Activated CD8-positive, alpha-beta memory T cell treated with anti-CD3 and anti-CD28 coated beads, Interleukin-2, amount 50 U/mL, for 1 hour (primary cell): Measurements from ENCODE around the gene ATP6V1G2.
"Not testable (repeated sequence)": the region's sequence is repeated elsewhere in the genome, so short reads cannot be mapped to it uniquely, and the experiment has no call there.

Experiments used
- DNase-seq: peaks from one replicate; pipeline ENCODE4 v3.0.0-alpha.2; 2020; ENCODE audit errors: extremely low read depth

The ATP6V1G2 gene

GRCh38 chr6:31575952-31576685, 29.7 kb upstream of the ATP6V1G2 start:
- DNase-seq, result no peak

GRCh38 chr6:31575335-31575901, 29.0 kb upstream of the ATP6V1G2 start, which contains the start of gene TNF:
TSS of gene TNF (plus strand) at chr6:31575565. CDS start at chr6:31575742, 177 bp downstream.
- no peak for DNase-seq

GRCh38 chr6:31574106-31575061, 28.0 kb upstream of the ATP6V1G2 start:
- DNase-seq, result no peak

DNA sequence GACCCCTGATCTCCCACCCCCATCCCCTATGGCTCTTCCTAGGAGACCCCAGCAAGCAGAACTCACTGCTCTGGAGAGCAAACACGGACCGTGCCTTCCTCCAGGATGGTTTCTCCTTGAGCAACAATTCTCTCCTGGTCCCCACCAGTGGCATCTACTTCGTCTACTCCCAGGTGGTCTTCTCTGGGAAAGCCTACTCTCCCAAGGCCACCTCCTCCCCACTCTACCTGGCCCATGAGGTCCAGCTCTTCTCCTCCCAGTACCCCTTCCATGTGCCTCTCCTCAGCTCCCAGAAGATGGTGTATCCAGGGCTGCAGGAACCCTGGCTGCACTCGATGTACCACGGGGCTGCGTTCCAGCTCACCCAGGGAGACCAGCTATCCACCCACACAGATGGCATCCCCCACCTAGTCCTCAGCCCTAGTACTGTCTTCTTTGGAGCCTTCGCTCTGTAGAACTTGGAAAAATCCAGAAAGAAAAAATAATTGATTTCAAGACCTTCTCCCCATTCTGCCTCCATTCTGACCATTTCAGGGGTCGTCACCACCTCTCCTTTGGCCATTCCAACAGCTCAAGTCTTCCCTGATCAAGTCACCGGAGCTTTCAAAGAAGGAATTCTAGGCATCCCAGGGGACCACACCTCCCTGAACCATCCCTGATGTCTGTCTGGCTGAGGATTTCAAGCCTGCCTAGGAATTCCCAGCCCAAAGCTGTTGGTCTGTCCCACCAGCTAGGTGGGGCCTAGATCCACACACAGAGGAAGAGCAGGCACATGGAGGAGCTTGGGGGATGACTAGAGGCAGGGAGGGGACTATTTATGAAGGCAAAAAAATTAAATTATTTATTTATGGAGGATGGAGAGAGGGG, 27.1 kb upstream of the ATP6V1G2 start:
- DNase-seq, result no peak

GRCh38 chr6:31572041-31572911, 25.9 kb upstream of the ATP6V1G2 start, which contains the start of gene LTA:
TSS of gene LTA (plus strand) at chr6:31572289. CDS start at chr6:31572743, 454 bp downstream.
- no peak for DNase-seq

DNA sequence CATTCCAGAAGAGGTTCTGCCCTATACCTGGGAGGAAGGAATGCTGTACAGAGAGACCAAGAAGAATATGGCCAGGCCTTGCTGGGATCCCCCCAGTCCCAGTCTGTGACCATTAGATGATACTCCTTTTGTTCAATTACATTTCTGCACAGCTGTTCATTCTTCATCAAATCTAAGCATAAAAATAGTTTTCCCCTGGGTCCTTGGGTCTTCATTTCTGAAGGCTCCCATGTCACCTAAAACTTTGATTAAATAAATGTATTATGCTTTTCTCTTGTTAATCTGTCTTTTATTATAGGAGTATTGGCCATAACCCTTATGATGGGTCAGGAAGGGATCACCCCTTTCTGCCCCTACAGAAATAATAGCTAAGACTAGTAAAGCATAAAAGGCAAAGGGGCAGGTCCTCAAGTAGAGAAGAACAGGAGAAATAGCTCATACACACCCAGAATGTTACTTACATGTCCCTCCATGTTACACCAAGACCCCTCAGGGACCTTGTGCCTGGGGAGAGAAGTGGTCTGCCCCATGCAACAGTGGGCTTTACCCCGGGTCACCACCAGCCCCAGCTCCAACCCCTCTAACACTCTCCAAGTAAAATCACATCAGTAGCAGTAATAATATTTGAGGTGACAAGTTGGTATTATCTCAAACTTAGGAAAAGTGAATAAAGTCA, 23.6 kb upstream of the ATP6V1G2 start:
- no peak for DNase-seq

DNA sequence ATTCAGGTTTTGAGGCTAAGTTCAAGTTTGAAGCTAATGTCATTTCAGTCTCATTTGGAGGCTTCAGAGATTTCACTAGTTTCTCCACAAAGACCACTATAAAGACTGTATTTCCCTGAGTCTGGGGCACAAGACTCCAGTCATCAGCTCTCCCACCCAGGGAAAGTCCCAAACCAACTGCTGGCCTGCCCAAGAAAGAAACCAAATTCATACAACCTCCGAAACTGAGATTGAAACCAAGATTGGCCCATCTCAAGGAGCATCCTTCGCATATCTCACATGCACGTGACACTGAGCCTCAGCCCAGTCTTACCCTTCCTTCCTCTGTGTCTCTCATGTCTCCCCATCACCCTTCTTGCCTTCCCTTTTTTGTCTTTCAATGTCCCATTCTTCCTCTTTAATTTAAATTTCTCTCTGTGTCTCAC, 22.1 kb upstream of the ATP6V1G2 start:
- no peak for DNase-seq

- no peak for DNase-seq
Measured at GRCh38 chr6:31567531-31568370, 21.3 kb upstream of the ATP6V1G2 start.

- DNase-seq, result no peak
Measured at GRCh38 chr6:31560697-31561058, 14.3 kb upstream of the ATP6V1G2 start.

DNA sequence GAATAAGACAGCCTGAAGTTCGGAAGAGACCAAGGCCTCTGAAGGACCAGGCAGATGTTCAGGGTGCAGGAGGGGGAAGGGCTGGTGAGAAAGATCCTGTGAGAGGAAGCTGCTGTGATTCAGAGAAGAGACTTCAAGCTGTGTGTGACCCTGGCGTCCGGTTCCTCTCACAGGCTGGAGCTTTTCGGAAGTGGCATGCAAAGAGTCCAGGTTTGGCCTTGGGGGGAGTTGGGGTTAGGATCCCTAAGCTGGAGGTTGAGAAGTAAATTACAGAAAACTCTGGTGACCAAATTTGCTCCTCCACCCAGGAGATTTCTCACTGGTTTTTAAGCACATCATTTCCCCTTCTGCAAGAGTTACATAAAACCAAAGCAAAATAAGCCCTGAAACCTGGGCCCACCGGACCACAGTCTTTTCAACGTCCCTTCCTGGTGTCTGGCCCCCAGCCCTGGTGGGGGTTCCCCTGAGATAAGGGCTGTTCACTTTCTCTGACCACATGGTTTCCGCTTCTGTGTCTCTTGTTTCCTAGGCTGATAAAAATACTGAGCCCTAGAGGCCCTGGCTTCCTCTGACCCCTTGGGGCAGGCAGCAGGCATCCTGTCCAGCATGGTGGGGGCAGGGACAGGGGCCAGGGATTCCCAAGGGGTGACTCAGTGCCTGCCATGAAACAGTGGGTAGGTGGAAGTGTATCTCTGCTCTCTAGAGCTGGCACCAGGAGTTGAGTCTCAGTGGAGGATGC, 13.7 kb upstream of the ATP6V1G2 start:
- DNase-seq, result no peak

- no peak for DNase-seq
Measured at GRCh38 chr6:31559606-31559957, 13.2 kb upstream of the ATP6V1G2 start.

DNA sequence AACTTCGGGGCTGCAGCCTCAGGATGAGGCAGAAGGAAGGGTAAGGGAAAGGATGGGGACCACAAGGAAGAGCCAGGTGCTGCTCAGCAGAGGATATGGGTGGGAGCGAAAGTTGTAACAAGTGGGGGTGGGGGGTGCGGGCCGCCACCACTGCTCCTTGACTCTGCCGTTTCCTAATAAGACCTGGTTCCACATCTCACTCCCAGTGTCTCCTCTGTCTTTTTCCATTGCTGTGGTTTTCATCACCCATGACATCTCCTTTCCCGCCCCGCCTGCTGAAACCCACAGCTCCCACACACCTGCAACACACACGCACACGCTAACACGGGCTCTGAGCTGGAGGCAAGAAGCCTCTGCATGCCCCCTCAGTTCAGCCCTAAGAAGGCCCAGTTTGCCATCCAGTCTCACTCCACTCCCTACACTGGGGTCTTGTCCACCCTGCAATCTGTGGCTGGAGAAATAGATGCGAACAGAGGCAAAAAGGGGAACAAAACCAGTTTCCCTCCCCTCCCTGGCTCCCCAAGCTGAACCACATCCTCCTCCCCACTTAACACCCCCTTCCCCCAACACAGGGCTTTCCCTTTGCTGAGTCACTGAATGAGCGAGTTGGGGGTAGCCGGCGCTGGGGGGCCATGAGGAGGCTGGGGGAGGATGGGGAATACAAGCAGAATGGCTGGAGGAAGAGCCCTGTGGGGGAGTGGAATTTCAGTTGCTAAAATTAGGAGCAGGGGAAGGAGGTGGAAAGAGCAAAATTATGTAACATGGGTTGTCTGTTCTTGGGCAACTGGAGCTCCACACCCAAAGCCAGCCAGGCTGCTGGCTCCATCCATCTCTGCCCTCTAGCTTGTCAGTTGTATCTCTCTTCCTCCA, 12.5 kb upstream of the ATP6V1G2 start:
- DNase-seq, result no peak

- no peak for DNase-seq
Measured at GRCh38 chr6:31558318-31558625, 11.9 kb upstream of the ATP6V1G2 start.

DNA sequence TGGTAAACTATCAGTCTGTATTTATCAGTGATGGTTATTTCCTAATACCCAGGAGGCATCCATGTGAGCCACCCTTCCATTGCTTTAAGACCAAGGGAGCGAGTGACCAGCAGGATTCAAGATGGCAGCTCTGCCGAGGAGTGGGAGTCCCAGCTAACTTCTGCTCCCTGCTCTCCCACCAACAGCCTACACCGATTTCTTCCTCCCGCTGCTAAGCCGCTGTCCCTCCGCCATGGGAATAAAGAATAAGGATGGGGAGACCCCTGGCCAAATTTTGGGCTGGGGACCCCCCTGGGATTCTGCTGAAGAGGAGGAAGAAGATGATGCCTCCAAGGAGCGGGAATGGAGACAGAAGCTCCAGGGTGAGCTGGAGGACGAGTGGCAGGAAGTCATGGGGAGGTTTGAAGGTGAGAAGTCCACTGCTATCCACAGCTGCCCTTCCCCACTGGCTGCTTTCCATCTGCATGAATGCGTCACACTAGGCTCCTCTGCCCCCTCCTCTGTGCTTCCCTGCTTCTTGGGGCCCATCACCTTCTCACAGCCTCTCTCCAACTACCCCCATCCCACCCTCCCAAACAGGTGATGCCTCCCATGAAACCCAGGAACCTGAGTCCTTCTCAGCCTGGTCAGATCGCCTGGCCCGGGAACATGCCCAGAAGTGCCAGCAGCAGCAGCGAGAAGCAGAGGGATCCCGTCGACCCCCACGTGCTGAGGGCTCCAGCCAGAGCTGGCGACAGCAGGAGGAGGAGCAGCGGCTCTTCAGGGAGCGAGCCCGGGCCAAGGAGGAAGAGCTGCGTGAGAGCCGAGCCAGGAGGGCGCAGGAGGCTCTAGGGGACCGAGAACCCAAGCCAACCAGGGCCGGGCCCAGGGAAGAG, 11.3 kb upstream of the ATP6V1G2 start:
- no peak for DNase-seq

GRCh38 chr6:31556307-31556706, 9.9 kb upstream of the ATP6V1G2 start:
- no peak for DNase-seq

DNA sequence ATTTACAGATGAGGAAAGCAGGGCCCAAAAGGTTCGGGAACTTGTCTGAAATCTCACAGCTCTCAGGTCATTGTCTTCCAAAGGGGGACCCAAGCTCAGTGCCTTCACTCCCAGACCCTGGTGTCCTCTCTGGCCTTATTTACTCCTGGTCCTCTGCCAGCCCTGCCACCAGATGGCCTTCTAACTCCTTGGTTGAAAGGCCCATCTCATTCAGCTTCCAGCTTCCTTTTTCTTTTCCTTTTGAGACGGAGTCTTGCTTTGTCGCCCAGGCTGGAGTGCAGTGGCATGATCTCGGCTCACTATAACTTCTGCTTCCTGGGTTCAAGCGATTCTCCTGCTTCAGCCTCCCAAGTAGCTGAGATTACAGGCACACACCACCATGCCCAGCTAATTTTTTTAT, 5.0 kb upstream of the ATP6V1G2 start:
- DNase-seq, result not testable (repeated sequence)

DNA sequence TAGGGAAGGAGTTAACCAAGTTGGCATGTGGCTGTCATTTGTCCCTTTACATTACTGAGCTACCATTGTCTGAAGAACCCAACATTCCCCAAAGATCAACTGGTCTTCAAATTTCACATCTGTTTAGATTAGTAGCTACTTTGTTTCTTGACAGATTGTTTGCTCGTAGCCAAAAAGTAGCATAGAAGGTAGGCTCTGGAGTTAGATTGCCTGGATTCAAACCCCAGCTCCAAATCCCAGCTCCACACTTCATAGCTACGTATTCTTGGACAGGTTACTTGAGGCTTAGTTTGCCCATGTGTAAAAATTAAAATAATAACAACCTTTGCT, 2.1 kb upstream of the ATP6V1G2 start:
- no peak for DNase-seq
